Type B pancreatic cell (in vitro differentiated cells): ENCODE results near the gene EDC3. TPM values are rescaled to one million over a fixed set of nuclear protein-coding genes. Genes with fewer than 3 reads are reported as not detected.

Experiments
- DNase-seq: peaks from one replicate; pipeline ENCODE4 v3.0.0; 2021; ENCODE audit warnings: mixed read lengths; ENCODE audit not compliant: unreplicated experiment; ENCODE audit errors: extremely low spot score
- H3K27ac Mint-ChIP-seq: 2 replicates; pipeline ENCODE4 v1.8.0; 2021; ENCODE audit warnings: mild to moderate bottlenecking, mixed read lengths
- H3K27me3 Mint-ChIP-seq: 2 replicates; pipeline ENCODE4 v1.8.0; 2021; ENCODE audit warnings: mixed read lengths
- H3K36me3 Mint-ChIP-seq: 2 replicates; pipeline ENCODE4 v1.8.0; 2021; ENCODE audit warnings: mixed read lengths
- H3K4me1 Mint-ChIP-seq: one replicate; pipeline ENCODE4 v1.8.0; 2021; ENCODE audit warnings: mixed read lengths; ENCODE audit not compliant: unreplicated experiment
- H3K4me3 Mint-ChIP-seq: 2 replicates; pipeline ENCODE4 v1.8.0; 2021; ENCODE audit warnings: mild to moderate bottlenecking, mixed read lengths
- H3K9me3 Mint-ChIP-seq: 2 replicates; pipeline ENCODE4 v1.8.0; 2021; ENCODE audit warnings: mixed read lengths
- total RNA-seq: library from RNA; stranded (reverse); gene quantifications from 2 replicates; pipeline ENCODE4 v1.2.1, GENCODE V29; 2021; ENCODE audit warnings: low replicate concordance
- TF ChIP-seq, protein P1 (sequence below): fragments of 200-600 bp; sonication (generic); conservative IDR thresholded peaks from 2 replicates; pipeline ENCODE4 v1.5.0; 2021; ENCODE audit warnings: antibody characterized with exemption, mild to moderate bottlenecking

EDC3 gene
- total RNA-seq, 1 donor from 2014 or later: 72.3 TPM

DNA sequence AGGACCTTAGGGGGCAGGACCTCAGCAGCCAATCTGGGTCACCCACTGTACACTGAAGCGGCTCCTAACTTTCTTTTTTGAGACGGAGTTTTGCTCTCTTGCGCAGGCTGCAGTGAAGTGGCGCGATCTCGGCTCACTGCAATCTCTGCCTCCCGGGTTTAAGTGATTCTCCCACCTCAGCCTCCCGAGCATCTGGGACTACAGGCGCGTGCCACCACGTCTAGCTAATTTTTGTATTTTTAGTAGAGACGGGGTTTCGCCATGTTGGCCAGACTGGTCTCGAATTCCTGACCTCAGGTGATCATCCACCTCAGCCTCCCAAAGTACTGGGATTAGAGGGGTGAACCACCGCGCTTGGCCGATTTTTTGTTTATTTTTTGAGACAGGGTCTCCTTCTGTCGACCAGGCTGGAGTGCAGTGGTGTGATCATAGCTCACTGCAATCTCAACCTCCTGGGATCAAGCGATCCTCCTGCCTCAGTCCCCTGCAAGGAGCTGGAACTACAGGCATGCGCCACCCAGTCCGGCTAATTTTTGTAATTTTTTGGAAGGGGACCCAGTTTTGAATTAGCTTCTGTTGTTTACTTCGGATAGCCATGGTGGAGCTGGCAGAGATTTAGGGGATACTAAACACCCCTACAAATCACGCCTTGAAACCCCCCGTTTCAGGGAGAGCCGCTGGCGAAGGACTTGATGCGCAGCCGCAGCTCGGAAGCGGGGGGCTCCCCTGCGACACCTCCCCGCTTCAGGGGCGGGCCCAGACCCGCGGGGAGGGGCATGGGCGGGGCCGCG, 81.7 kb downstream of the EDC3 start:
- H3K4me1 Mint-ChIP-seq: peaks cover 23% of the 10 kb centered on the region
- TF ChIP-seq, protein P1, sequence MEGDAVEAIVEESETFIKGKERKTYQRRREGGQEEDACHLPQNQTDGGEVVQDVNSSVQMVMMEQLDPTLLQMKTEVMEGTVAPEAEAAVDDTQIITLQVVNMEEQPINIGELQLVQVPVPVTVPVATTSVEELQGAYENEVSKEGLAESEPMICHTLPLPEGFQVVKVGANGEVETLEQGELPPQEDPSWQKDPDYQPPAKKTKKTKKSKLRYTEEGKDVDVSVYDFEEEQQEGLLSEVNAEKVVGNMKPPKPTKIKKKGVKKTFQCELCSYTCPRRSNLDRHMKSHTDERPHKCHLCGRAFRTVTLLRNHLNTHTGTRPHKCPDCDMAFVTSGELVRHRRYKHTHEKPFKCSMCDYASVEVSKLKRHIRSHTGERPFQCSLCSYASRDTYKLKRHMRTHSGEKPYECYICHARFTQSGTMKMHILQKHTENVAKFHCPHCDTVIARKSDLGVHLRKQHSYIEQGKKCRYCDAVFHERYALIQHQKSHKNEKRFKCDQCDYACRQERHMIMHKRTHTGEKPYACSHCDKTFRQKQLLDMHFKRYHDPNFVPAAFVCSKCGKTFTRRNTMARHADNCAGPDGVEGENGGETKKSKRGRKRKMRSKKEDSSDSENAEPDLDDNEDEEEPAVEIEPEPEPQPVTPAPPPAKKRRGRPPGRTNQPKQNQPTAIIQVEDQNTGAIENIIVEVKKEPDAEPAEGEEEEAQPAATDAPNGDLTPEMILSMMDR: no peak
- H3K9me3 Mint-ChIP-seq: no peaks in the 10 kb centered on the region
- peak overlapping the region; percentile 75 for H3K27ac Mint-ChIP-seq
- peaks cover 4% of the 10 kb centered on the region for H3K27me3 Mint-ChIP-seq
- no peak for DNase-seq
- H3K36me3 Mint-ChIP-seq: no peaks in the 10 kb centered on the region
- peak overlapping the region; percentile 83 for H3K4me3 Mint-ChIP-seq

DNA sequence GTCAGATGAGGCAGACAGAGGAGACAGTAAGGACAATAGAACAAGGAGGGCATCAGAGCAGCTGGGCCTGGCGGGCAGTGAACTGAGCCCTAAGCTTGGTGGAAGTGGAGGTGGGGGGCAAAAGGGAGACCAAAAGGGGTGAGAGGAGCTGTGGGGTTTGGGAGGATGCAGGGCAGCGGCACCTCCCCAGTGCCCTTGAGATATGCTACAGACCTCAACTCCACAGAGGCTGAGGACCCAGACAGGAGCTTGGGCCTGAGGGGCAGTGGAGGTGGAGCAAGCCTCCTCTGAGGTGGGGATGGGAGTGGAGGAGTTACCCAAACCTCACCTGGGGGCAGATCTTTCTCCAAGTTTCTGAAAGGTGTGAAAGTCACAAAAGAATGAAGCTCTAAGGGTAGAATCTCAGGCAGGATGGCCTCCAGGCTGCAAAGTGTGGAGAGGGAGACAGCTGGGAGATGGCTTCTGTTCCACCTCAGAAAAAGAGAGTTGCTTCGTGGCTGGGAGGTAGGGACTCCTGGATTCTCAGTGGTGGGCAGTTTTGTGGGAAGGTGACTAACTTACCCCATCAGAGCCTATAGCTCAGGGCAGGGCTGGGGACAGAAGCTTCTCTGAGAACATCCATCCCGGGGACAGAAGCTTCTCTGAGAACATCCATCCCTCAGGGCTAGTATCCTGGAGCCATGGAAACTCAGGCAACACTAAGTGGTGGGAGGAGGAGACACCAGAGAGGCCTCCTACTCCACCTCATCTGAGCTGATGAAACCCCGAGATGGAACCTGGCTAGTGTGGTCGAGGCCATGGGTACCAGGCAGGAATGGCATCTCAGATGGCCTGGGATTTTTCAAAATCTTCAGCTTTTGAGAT, 82.5 kb downstream of the EDC3 start:
- Mint-ChIP-seq H3K4me1 (peaks cover 20% of the 10 kb centered on the region), H3K27ac (peak overlapping the region; percentile 75), H3K27me3 (peaks cover 4% of the 10 kb centered on the region), H3K36me3 (no peaks in the 10 kb centered on the region), H3K9me3 (no peaks in the 10 kb centered on the region), H3K4me3 (peak overlapping the region; percentile 83)
- TF ChIP-seq, protein P1: no peak
- no peak for DNase-seq

DNA sequence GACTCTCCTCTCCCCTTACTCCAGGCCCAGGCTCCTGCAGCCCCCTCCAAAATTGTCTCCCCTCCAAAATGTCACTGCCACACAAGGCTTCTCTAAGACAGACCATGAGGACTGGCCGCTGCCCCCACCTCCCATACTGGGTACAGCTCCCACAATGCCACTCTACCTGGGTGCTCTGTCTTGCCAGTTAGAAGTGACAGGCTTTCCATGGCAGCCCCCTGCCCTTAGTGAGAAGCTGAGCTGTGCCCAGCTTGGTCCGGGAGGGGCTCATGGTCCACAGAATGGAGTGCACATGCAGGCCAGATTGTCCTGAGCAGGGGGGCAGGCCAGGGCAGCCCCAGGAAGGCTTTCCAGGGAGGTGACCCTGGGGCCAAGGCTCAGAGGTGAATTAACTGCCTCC, 83.1 kb downstream of the EDC3 start:
- no peak for DNase-seq
- H3K9me3 Mint-ChIP-seq: no peaks in the 10 kb centered on the region
- peak overlapping the region; percentile 75 for H3K27ac Mint-ChIP-seq
- TF ChIP-seq, protein P1: no peak
- peaks cover 4% of the 10 kb centered on the region for H3K27me3 Mint-ChIP-seq
- H3K4me1 Mint-ChIP-seq: peaks cover 14% of the 10 kb centered on the region
- peak overlapping the region; percentile 83 for H3K4me3 Mint-ChIP-seq
- H3K36me3 Mint-ChIP-seq: no peaks in the 10 kb centered on the region

DNA sequence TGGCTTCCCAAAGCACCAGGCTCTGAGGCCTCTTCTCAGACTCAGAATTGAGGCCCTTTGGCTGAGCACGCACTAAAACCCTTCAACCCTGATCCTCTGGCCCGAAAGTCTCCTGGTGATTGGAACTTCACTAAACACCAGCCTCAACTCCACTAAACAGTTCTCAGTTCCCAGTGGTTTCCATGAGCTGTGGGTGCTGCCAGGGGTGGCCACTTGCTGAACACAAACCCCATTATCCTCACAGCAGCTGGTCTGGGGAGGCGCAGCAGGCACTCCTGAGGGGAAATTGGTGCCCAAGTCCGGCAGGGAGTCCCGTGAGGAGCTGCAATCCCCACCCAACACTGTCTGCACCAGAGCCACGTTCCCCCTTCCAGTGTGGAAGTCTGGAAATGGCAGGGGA, 84.0 kb downstream of the EDC3 start:
- TF ChIP-seq, protein P1: no peak
- no peak overlapping the region for H3K27ac Mint-ChIP-seq

DNA sequence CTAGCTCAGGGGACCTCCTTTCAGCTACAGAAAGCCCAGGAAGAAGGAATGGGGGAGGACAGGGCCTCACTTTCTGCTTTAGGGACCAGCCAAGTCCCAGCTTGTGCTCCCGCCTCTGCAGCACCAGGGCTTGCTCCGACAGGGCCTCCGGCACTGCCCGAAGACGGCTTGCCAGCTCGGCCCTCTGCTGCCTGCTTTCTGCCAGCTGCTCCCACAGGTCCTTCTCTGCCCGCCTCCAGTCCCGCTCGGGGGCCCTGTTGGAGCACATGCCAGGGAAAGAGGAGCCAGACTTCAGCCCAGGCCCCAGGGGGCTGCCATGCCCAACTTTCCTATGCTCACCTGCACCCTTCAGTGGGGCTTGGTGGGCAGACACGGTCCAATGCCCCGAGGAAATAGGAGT, 84.5 kb downstream of the EDC3 start:
- Mint-ChIP-seq H3K27ac (no peak overlapping the region), H3K4me3 (no peak overlapping the region), H3K4me1 (peaks cover under 1% of the 10 kb centered on the region), H3K36me3 (no peaks in the 10 kb centered on the region), H3K9me3 (no peaks in the 10 kb centered on the region), H3K27me3 (peaks cover 4% of the 10 kb centered on the region)
- no peak for DNase-seq
- TF ChIP-seq, protein P1: no peak

More for the DNA sequence above, 84.0 kb downstream of the EDC3 start:
- peaks cover 6% of the 10 kb centered on the region for H3K4me1 Mint-ChIP-seq
- H3K27me3 Mint-ChIP-seq: peaks cover 4% of the 10 kb centered on the region
- H3K9me3 Mint-ChIP-seq: no peaks in the 10 kb centered on the region
- no peak overlapping the region for H3K4me3 Mint-ChIP-seq
- DNase-seq: no peak
- no peaks in the 10 kb centered on the region for H3K36me3 Mint-ChIP-seq
